Prostate gland (tissue), 2 donors: Measurements from ENCODE around the gene SPATA7.

ENCODE experiments used
- CTCF ChIP-seq, 4 experiments: fragments of 200-600 bp in 2 of 4; fragments of 450-650 bp in 2 of 4; sonication (generic) in 2 of 4; IDR thresholded peaks; 1 replicate in 3 of 4; 2 replicates in 1 of 4; pipeline ENCODE4 v1.5.1; 2016 to 2019; ENCODE audit warnings: antibody characterized with exemption in 4 of 4, mild to moderate bottlenecking in 2 of 4, moderate library complexity in 2 of 4
- POLR2A ChIP-seq: fragments of 450-650 bp; IDR thresholded peaks from one replicate; pipeline ENCODE4 v1.6.1; 2016; ENCODE audit warnings: antibody characterized with exemption, mild to moderate bottlenecking
- POLR2AphosphoS5 ChIP-seq: sonication (generic); formaldehyde crosslinking; IDR thresholded peaks from one replicate; pipeline ENCODE4 v1.6.1; 2017; ENCODE audit warnings: antibody characterized with exemption

- no peak for TF ChIP-seq POLR2A
- TF ChIP-seq CTCF (IDR thresholded peaks at IDR 0.05): no peak
- no peak for TF ChIP-seq POLR2AphosphoS5
Observed at GRCh38 chr14:88422047-88422446, 36.6 kb downstream of the SPATA7 start.
